Kidney (tissue), 14 donors: Measurements from ENCODE around the gene ANKRD31. TPM values are rescaled to one million over a fixed set of nuclear protein-coding genes. Genes with fewer than 3 reads are reported as not detected.

Source experiments
- DNase-seq, 5 donors: peaks; one replicate each; pipeline ENCODE4 v3.0.0-alpha.2; 2013 to 2020
- FAIRE-seq: peaks from 2 replicates; lab custom pipeline; 2012; peaks lifted over from hg19 to GRCh38; lab: Jason Lieb, UNC
- H3K27ac ChIP-seq, 2 donors: one replicate each; pipeline ENCODE4 v1.7.0; 2013; ENCODE audit warnings: low read depth in 2 of 2, low read length in 2 of 2, inconsistent platforms in 1 of 2
- H3K27me3 ChIP-seq: one replicate; pipeline ENCODE4 v1.7.1; 2013; ENCODE audit warnings: low read length, inconsistent platforms; ENCODE audit not compliant: control insufficient read depth, insufficient read depth
- H3K36me3 ChIP-seq, 3 donors: one replicate each; pipeline versions ENCODE4 v1.7.0 to v1.7.1; 2013; ENCODE audit warnings: low read length in 3 of 3, control low read depth in 1 of 3, inconsistent platforms in 1 of 3; ENCODE audit not compliant: insufficient read depth in 3 of 3, control insufficient read depth in 2 of 3
- H3K4me1 ChIP-seq, 3 donors: one replicate each; pipeline versions ENCODE4 v1.7.0 to v1.7.1; 2013; ENCODE audit warnings: low read length in 3 of 3, inconsistent platforms in 1 of 3, low read depth in 1 of 3; ENCODE audit not compliant: control insufficient read depth in 2 of 3, insufficient read depth in 2 of 3
- H3K4me3 ChIP-seq, 3 donors: one replicate each; pipeline versions ENCODE4 v1.7.0 to v1.8.1; 2013; ENCODE audit warnings: low read length in 3 of 3, control low read depth in 1 of 3, inconsistent platforms in 1 of 3
- H3K9ac ChIP-seq, 3 donors: one replicate each; pipeline versions ENCODE4 v1.7.0 to v1.7.1; 2013; ENCODE audit warnings: low read length in 3 of 3, control low read depth in 1 of 3, inconsistent platforms in 1 of 3
- H3K9me3 ChIP-seq, 3 donors: one replicate each; pipeline versions ENCODE4 v1.7.0 to v1.7.1; 2013; ENCODE audit warnings: low read length in 3 of 3, control low read depth in 1 of 3, inconsistent platforms in 1 of 3; ENCODE audit not compliant: control insufficient read depth in 2 of 3, insufficient read depth in 1 of 3
- CTCF ChIP-seq: IDR thresholded peaks from 3 replicates; pipeline ENCODE4 v1.5.1; 2012; ENCODE audit warnings: mild to moderate bottlenecking, moderate library complexity, borderline replicate concordance; ENCODE audit not compliant: insufficient read depth; ENCODE audit errors: extremely low read depth
- intact Hi-C: fragments of 100-400 bp; cut with DNase I; formaldehyde crosslinking; loops from one replicate; pipeline ENCODE4 v1.11.1; 2022
- polyA plus RNA-seq: library from polyadenylated mRNA; stranded (reverse); fragments of 350-450 nt; fragmentation: Illumina TruSeq; extraction: RNeasy Lipid Tissue Mini Kit (QIAGEN cat#74804); gene quantifications from one replicate; pipeline ENCODE4 v1.2.3, GENCODE V29; 2014; ENCODE audit warnings: low read depth, low replicate concordance; ENCODE audit not compliant: insufficient read depth
- total RNA-seq: library from RNA; stranded (reverse); fragmentation: NEBNext Ultra II Directional; extraction: Animal tissue kit (Norgen Biotek cat#: 25700); gene quantifications from one replicate; pipeline ENCODE4 v1.2.1, GENCODE V29; 2021
- donor health status: control.
- donor health status: control.
- donor health status: control.
- donor health status: control.
- donor health status: control.
- donor health status: DM: yes; HTN: yes; CAD: no.
- donor health status: Normal renal cell carcinoma (clear cell type).

The ANKRD31 gene
- total and polyA plus RNA-seq, 2 donors from 2014 or later, result 0.17 to 0.38 TPM

- TF ChIP-seq CTCF, result no peak
- H3K4me1 ChIP-seq, result no peaks in the 10 kb centered on the region
- no peak for FAIRE-seq
- no peak overlapping the region for H3K9ac ChIP-seq
- H3K27ac ChIP-seq, result no peak overlapping the region
- H3K36me3 ChIP-seq, result no peaks in the 10 kb centered on the region
- intact Hi-C loops, result no loop called here
- DNase-seq, result no peak
- no peaks in the 10 kb centered on the region for H3K9me3 ChIP-seq
- H3K4me3 ChIP-seq, result no peak overlapping the region
- no peaks in the 10 kb centered on the region for H3K27me3 ChIP-seq
Observed at GRCh38 chr5:75023368-75024159, 213.1 kb downstream of the ANKRD31 start.

- Histone ChIP-seq H3K4me1 (no peaks in the 10 kb centered on the region), H3K27ac (no peak overlapping the region), H3K4me3 (no peak overlapping the region), H3K27me3 (no peaks in the 10 kb centered on the region), H3K9ac (no peak overlapping the region), H3K36me3 (no peaks in the 10 kb centered on the region), H3K9me3 (no peaks in the 10 kb centered on the region)
- FAIRE-seq, result no peak
- intact Hi-C loops, result no loop called here
- TF ChIP-seq CTCF, result no peak
- DNase-seq, result no peak
Observed at GRCh38 chr5:75021800-75022199, 214.9 kb downstream of the ANKRD31 start.

- no peaks in the 10 kb centered on the region for H3K27me3 ChIP-seq
- TF ChIP-seq CTCF, result no peak
- H3K36me3 ChIP-seq, result no peaks in the 10 kb centered on the region
- H3K27ac ChIP-seq, result no peak overlapping the region
- H3K4me3 ChIP-seq, result no peak overlapping the region
- no peaks in the 10 kb centered on the region for H3K9me3 ChIP-seq
- no peaks in the 10 kb centered on the region for H3K4me1 ChIP-seq
- DNase-seq, result no peak
- H3K9ac ChIP-seq, result no peak overlapping the region
- no peak for FAIRE-seq
- intact Hi-C loops, result no loop called here
Observed at GRCh38 chr5:75021219-75021618, 215.5 kb downstream of the ANKRD31 start.
